HTERT RPE-1 (cell line): ENCODE measurements around the gene CD3D.
"Not testable (repeated sequence)": the region's sequence is repeated elsewhere in the genome, so short reads cannot be mapped to it uniquely, and the experiment has no call there.

Experiments used
- in situ Hi-C: fragments of 300-500 bp; cut with MboI; formaldehyde crosslinking; loops from 4 replicates; pipeline ENCODE4 v1.14.3; 2020; ENCODE audit warnings: low sequenced_read_pairs

The CD3D gene

GRCh38 chr11:118339281-118339961, 3.1 kb downstream of the CD3D start:
- in situ Hi-C loops, result no loop called here

- in situ Hi-C loops, result no loop called here
Observed at GRCh38 chr11:118338637-118339061, 3.9 kb downstream of the CD3D start.

- in situ Hi-C loops, result no loop called here
Observed at GRCh38 chr11:118334745-118335144, 7.8 kb downstream of the CD3D start.

GRCh38 chr11:118328745-118329144, 13.8 kb downstream of the CD3D start:
- in situ Hi-C loops, result no loop called here

- in situ Hi-C loops, result no loop called here
Observed at GRCh38 chr11:118325283-118325682, 17.2 kb downstream of the CD3D start.

GRCh38 chr11:118322721-118323120, 19.8 kb downstream of the CD3D start:
- in situ Hi-C loops, result no loop called here

- in situ Hi-C loops, result no loop called here
Observed at GRCh38 chr11:118321386-118322082, 21.0 kb downstream of the CD3D start.

- in situ Hi-C loops, result no loop called here
Observed at GRCh38 chr11:118320515-118320914, 22.0 kb downstream of the CD3D start.

GRCh38 chr11:118319337-118319707, 23.2 kb downstream of the CD3D start:
- in situ Hi-C loops, result no loop called here

GRCh38 chr11:118318581-118319336, 23.7 kb downstream of the CD3D start:
- in situ Hi-C loops, result no loop called here

- in situ Hi-C loops, result no loop called here
Observed at GRCh38 chr11:118318124-118318523, 24.4 kb downstream of the CD3D start.

- in situ Hi-C loops, result no loop called here
Observed at GRCh38 chr11:118314988-118315411, 27.5 kb downstream of the CD3D start.

GRCh38 chr11:118313242-118313641, 29.3 kb downstream of the CD3D start:
- in situ Hi-C loops, result no loop called here

- in situ Hi-C loops, result no loop called here
Observed at GRCh38 chr11:118312328-118312727, 30.2 kb downstream of the CD3D start.

GRCh38 chr11:118311518-118311917, 31.0 kb downstream of the CD3D start:
- in situ Hi-C loops, result no loop called here

GRCh38 chr11:118310781-118311485, 31.6 kb downstream of the CD3D start:
- in situ Hi-C loops, result no loop called here

GRCh38 chr11:118310271-118310670, 32.2 kb downstream of the CD3D start:
- in situ Hi-C loops, result no loop called here

- in situ Hi-C loops, result not testable (repeated sequence)
Observed at GRCh38 chr11:118308995-118309528, 33.4 kb downstream of the CD3D start.

- in situ Hi-C loops, result no loop called here
Observed at GRCh38 chr11:118306556-118306955, 35.9 kb downstream of the CD3D start.

- in situ Hi-C loops, result no loop called here
Observed at GRCh38 chr11:118305726-118306125, 36.8 kb downstream of the CD3D start.
